ENCODE measurements around the gene SLMAP.

SLMAP gene

DNA sequence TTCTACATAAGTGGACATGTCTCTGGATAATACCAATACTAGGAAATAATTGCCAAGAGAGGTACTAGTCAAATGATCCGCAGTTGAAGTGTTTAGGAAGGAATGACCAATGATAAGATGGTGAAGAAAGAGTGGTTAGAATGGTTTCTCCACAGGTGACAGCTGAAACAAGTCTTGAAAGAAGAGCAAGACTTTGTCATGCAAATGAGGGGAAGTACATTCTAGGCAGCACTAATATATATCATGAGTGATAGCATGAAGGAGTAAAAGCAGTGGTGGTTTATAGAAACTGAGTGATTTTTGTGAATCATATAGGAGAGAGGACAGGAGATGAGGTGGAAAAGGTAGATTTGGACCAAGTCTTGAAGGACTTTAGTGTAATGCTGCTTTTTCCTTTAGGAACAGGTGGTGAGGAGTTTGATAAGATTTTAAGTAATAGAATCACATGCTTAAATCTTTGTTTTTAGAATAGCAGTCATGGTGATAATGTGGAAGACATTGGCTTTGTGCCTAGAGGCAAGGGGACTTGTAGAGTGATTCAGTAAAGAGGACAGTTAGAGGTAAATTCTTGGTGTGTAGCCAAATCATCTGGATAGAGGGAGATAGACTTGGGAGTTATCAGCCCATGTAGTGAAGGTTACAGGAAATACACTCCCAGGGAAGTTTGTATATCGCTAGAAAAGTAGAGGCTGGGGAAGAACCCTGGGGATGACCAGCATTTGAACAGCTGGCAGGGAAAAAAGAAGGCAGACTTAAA is 31.9 kb downstream of the SLMAP start:
- no peak overlapping the region for H3K4me3 ChIP-seq (ENCODE audit: control insufficient read depth, low read depth, low read length)
- no peak for DNase-seq (ENCODE audit: low read depth)
- TF ChIP-seq, protein P1, sequence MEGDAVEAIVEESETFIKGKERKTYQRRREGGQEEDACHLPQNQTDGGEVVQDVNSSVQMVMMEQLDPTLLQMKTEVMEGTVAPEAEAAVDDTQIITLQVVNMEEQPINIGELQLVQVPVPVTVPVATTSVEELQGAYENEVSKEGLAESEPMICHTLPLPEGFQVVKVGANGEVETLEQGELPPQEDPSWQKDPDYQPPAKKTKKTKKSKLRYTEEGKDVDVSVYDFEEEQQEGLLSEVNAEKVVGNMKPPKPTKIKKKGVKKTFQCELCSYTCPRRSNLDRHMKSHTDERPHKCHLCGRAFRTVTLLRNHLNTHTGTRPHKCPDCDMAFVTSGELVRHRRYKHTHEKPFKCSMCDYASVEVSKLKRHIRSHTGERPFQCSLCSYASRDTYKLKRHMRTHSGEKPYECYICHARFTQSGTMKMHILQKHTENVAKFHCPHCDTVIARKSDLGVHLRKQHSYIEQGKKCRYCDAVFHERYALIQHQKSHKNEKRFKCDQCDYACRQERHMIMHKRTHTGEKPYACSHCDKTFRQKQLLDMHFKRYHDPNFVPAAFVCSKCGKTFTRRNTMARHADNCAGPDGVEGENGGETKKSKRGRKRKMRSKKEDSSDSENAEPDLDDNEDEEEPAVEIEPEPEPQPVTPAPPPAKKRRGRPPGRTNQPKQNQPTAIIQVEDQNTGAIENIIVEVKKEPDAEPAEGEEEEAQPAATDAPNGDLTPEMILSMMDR (IDR thresholded peaks at IDR 0.05; ENCODE audit: control insufficient read depth, insufficient read depth, low read depth, low read length, missing control alignments): no peak

DNA sequence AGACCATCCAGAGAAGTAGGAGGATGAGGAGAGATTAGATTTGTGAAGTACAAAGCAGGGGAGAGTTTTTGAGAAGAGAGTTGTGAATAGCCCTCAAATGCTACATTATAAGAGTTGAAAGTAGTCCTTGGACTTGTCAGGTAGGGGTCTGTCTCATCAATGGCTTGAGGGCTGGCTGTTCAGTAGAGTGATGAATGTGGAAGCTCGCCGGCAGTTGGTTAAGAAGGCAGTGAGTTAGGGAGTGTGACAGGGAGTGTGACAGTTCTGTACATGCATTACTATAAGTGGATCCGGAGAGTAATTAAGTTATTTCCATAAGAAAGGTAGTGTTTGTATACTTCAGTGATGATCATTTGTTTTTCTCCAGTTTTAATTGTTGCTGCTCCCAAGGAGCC is 32.5 kb downstream of the SLMAP start:
- H3K4me3 ChIP-seq (ENCODE audit: control insufficient read depth, low read depth, low read length): no peak overlapping the region
- TF ChIP-seq, protein P1 (IDR thresholded peaks at IDR 0.05; ENCODE audit: control insufficient read depth, insufficient read depth, low read depth, low read length, missing control alignments): no peak
- DNase-seq (ENCODE audit: low read depth): no peak

DNA sequence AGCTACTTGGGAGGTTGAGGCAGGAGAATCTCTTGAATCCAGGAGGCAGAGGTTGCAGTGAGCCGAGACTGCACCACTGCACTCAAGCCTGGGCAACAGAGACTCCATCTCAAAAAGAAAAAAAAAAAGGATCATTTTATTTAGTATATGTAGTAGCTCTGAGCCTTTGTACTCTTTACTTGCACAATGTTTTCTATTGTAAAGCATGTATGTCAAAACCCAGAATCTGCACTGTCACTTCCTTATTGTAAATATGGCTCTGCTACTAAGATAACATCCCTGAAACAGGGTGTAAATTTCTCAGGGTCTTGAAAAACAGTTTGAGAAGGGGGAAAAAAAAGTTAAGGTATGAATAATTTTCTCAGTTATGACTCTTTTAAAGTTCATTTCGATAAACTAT is 35.1 kb downstream of the SLMAP start:
- DNase-seq (ENCODE audit: low read depth): no peak
- TF ChIP-seq, protein P1 (IDR thresholded peaks at IDR 0.05; ENCODE audit: control insufficient read depth, insufficient read depth, low read depth, low read length, missing control alignments): no peak
- H3K4me3 ChIP-seq (ENCODE audit: control insufficient read depth, low read depth, low read length): no peak overlapping the region

DNA sequence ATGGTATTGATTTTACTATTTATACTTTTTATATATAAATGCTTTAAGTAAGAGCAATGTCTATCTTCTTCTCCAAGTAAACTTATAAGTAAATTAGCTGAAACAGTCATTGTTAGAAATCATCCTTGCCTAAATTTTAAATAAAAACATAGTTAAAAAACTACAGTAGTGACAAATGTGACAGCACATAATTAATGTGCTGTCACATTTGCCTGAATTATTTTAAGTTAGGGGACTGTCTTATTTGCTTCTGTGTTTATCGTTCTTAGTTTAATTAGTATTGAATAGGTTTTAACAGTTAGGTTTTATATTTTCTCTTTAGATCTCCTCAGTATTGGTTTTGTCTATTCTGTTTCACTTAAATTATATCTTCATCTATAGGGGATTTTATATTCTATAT is 36.1 kb downstream of the SLMAP start:
- TF ChIP-seq, protein P1 (IDR thresholded peaks at IDR 0.05; ENCODE audit: control insufficient read depth, insufficient read depth, low read depth, low read length, missing control alignments): no peak
- no peak for DNase-seq (ENCODE audit: low read depth)
- no peak overlapping the region for H3K4me3 ChIP-seq (ENCODE audit: control insufficient read depth, low read depth, low read length)

DNA sequence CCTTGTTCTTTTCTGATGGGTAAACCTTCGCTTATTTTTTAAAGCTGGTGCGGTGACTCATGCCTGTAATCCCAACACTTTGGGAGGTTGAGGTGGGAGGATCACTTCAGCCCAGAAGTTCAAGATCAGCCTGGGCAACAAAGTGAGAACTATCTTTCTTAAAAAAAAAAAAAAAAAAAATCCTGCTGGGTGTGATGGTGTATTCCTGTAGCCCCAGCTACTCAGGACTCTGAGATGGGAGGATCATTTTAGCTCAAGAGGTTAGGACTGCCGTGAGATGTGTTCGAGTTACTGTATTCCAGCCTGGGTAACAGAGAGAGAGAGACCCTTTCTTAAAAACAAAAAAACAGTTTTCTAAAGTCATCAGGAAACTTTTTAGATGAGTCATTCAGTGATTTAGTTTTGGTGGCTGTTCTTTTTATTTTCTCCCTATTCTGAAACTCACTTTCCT is 37.7 kb downstream of the SLMAP start:
- DNase-seq (ENCODE audit: low read depth): no peak
- no peak overlapping the region for H3K4me3 ChIP-seq (ENCODE audit: control insufficient read depth, low read depth, low read length)
- TF ChIP-seq, protein P1 (IDR thresholded peaks at IDR 0.05; ENCODE audit: control insufficient read depth, insufficient read depth, low read depth, low read length, missing control alignments): no peak

DNA sequence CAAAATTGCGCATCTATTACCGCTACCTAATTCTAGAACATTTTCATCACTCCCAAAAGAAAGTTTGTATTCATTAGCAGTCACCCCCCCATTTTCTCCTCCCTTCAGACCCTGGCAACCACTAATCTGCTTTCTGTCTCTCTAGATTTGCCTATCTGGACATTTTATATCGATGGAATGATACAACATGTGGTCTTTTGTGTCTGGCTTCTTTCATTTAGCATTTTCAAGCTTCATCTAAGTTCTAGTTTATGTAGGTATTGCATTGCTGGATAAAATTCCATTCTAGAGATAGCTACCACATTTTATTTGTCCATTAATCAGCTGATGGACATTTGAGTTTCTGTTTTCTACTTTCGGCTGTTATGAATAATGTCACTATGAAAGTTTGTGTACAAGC is 38.4 kb downstream of the SLMAP start:
- no peak overlapping the region for H3K4me3 ChIP-seq (ENCODE audit: control insufficient read depth, low read depth, low read length)

More for the DNA sequence above, 38.4 kb downstream of the SLMAP start:
- TF ChIP-seq, protein P1 (IDR thresholded peaks at IDR 0.05; ENCODE audit: control insufficient read depth, insufficient read depth, low read depth, low read length, missing control alignments): no peak
- DNase-seq (ENCODE audit: low read depth): no peak

Data from AG09309 (cell line).